Measurements from ENCODE around the gene OXT. TPM values are rescaled to one million over a fixed set of nuclear protein-coding genes. Genes with fewer than 3 reads are reported as not detected.
A peak's percentile ranks its signal among the peaks of the same experiment; 100 is the strongest.

Gene OXT
- total and polyA plus RNA-seq, 2 of the 13 experiments (the other 11 are each of a cell fraction or from before 2014, with no cell fraction given) = not detected

- TF ChIP-seq ZNF407 (CRISPR knock-in tag; IDR thresholded peaks at IDR 0.05; ENCODE audit: not compliant biosample characterization) = no peak
- TF ChIP-seq MBD4 (IDR thresholded peaks at IDR 0.05; ENCODE audit: borderline replicate concordance, low read length) = no peak
- no peak for TF ChIP-seq RFX5 (IDR thresholded peaks at IDR 0.05; ENCODE audit: low read depth, low read length)
- no peak for TF ChIP-seq ZNF326 (CRISPR knock-in tag; IDR thresholded peaks at IDR 0.05; ENCODE audit: borderline replicate concordance)
- no peak for TF ChIP-seq KAT8 (CRISPR knock-in tag; IDR thresholded peaks at IDR 0.05)
- TF ChIP-seq NPAS2 (CRISPR knock-in tag; IDR thresholded peaks at IDR 0.05; ENCODE audit: borderline replicate concordance) = 0 out of 2 replicates have a peak, but pooled peaks have one; percentile 60
- 0 out of 2 replicates have a peak, but pooled peaks have one; percentile 32 for TF ChIP-seq ZNF770 (CRISPR knock-in tag; IDR thresholded peaks at IDR 0.05)
- no peak for TF ChIP-seq MEIS1 (CRISPR knock-in tag; IDR thresholded peaks at IDR 0.05; ENCODE audit: borderline replicate concordance)
- TF ChIP-seq FOXC1 (CRISPR knock-in tag; IDR thresholded peaks at IDR 0.05; ENCODE audit: borderline replicate concordance) = no peak
- no peak for TF ChIP-seq TFAP4 (IDR thresholded peaks at IDR 0.05; ENCODE audit: borderline replicate concordance, low read depth)
- no peak for TF ChIP-seq RFX1 (IDR thresholded peaks at IDR 0.05)
Measured at GRCh38 chr20:3100480-3100879, 29.1 kb downstream of the OXT start (continued).
